Measurements from ENCODE around the gene NTN3.
"Not testable (repeated sequence)": the region's sequence is repeated elsewhere in the genome, so short reads cannot be mapped to it uniquely, and the experiment has no call there.

NTN3 gene

DNA sequence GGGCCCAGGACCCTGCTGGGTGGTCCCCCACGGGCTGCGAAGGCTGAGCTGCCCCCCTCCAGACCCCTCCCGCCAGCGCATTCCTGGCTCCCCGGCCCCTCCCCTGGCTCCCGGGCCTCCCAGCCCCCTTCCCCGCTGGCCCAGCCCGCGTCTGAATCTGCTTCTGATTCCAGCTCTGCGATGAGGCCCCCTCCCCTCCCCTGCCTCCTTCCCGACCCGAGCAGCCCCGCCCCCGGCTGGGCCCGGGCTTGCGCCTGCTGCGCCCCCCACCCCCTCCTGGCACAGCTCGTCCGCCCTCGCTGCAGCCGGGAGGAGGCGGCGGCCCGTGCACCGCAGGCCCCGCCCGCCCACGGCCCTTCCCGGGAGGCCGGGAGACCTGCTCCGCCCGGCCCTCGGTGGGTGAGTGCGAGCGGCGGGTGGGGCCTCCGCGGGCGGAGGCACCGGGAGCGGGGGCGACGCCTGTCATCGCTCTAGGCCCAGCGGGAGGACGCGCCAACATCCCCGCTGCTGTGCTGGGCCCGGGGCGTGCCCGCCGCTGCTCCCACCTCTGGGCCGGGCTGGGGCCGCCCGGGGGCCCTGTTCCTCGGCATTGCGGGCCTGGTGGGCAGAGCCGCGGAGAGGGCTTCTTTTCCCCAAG lies at the start of gene NTN3:
Gene NTN3, plus strand, starts transcription at position 282 of the 637 bp plus-strand sequence. CDS start 405 bp downstream, outside the sequence.
- no peak for DNase-seq

DNA sequence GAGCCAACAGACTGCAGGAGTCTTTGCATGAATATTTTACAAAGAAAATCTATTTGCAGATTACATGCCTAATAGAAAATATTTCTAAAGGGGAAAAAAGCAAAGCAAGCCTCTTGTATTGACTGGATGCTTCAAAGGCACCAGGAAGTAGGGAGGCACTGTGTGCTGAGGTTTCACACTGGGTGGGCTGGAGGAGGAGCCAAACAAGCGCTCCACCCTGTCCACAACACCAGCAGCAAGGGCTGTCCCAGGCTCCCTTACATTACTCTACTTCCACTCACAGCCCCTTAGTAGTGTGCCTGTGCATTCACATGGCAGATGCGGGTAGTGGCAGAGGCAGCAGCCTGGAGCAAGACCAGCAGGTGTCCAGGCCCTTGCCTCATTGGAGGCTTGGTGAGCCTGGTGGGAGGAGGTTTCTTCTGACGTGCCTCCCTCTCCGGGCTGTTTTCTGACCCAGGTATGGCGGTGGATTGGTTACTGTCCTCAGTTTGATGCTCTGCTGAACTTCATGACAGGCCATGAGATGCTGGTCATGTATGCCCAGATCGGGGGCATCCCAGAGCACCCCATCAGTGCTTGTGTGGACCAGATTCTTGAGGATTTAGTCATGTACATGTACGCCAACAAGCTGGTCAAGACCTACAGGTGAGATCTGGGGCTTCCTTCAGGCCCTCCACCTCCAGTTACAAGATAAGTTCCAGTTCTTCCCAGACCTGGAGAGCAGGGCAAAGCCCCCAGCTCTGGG lies 48.8 kb upstream of the NTN3 start:
- no peak for DNase-seq

DNA sequence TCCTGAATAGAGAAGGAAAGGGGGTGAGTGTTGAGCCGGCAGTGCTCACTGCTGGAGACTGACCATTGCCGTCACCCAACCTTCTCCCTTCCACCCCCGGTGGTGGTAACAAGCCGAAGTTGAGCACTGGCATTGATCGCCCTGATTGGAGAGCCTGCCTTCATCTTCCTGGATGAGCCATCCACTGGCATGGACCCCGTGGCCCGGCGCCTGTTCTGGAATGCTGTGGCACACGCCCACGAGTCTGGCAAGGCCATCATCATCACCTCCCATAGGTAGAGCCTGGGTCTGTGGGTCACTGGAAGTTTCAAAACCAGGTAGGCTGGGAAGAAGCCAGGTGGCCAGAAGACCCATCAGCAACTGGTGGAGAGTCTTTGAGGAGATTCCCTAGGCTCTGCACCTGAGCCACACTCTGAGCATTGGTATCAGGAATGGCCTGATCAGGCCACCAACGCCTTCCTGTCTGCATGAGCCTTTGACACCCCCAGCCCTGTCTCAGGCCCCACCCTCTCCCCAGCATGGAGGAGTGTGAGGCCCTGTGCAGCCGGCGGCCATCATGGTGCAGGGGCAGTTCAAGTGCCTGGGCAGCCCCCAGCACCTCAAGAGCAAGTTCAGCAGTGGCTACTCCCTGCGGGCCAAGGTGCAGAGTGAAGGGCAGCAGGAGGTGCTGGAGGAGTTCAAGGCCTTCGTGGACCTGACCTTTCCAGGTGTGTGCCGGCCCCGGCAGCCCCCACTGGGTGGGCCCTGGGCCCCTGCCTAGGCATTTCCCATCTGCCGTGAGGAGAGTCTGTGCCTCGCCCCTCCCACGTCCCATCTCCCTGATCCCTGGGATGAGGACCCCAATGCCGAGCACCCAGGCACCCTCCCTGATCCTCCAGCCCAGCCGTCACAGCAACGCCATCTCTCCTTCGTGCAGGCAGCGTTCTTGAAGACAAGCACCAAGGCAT lies 46.8 kb upstream of the NTN3 start:
- no peak for DNase-seq

DNA sequence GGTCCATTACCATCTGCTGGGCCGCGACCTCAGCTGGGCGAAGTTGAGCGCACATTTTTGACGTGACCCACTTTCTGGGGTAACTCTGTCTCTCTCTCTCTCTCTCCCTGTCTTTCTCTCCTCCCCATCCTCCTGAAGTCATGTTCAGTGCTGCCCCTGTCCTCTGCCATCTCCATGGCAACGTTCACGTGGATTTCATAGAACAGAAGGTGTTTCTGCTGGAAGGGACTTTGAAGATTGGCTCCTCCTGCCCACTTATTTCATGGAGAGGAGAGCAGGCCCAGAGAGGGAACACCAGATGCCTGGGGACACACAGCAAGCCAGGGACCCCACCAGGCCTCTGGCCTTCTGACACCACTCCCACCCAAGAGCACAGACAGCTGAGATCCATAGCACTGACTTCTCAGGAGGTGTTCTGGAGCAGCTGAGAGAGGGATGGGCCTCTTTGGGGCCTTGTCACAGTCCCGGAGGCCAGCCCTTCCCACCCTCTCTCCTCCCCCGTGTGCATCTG lies 46.0 kb upstream of the NTN3 start:
- no peak for DNase-seq

DNA sequence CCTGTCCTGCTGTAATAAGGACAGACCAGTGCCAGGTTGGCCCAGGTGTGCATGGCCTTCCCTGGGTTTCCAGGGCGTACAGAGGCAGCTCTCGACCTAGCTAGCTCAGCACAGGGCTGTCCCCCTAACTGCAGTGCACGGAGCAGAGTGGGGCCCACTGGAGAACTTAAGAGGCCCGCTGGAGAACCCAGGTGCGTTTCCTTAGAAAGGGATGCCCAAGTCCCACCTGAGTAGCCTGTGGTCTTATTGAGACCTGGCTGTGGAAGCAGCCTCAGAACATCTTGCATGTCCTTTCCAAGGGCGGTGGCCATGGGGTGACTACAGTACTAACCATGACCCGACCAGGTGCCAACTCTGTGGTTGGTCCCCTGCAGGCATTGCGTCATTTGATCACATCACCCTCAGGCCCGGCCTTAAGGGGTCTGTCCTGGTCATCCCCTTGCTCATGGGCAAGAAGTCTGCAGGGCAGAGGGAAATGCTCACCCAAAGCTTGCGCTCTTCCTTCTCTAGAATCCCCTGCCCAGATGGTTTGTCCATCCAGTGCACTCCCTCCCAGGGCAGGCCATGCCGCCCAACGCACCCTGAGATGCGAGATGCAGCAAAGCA lies 45.2 kb upstream of the NTN3 start:
- DNase-seq, result no peak

DNA sequence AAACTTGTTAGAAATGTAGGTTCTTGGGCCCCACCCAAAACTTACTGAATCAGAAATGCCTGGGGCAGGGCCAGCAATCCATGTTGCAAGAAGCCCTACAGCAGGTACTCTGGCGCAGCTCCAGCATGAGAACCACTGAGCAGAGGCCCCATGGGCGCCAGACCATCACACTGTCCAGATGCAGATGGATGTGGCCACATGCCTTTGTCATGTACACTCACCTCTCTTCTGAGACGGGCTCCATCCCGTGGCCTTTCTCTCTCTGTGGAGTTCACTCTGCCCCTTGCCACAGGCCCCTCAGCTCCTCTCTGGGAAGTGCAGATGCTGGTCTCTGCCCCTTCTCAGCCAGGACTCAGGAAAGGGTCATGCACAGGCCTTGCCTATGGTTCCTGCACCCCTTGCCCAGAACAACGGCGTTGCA lies 44.1 kb upstream of the NTN3 start:
- DNase-seq, result no peak

DNA sequence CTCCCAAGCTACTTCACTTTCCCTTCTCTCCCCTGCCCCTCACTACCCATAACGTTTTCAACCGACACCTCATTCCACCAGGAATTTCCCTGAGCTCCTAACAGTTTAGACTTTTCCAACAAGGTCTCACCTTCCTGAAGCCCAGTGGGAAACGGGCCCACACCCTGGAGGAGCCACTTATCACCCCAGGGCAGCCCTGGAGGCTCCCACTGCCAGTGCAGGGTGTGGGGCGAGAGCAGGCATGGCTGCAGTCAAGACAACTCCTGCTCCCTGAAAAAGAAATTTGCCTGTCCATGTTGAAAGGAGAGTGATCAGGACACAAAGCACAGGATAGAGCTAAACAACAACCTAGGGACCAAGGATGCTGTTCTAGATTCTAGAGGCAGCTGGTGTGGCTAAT lies 43.6 kb upstream of the NTN3 start:
- DNase-seq, result no peak

DNA sequence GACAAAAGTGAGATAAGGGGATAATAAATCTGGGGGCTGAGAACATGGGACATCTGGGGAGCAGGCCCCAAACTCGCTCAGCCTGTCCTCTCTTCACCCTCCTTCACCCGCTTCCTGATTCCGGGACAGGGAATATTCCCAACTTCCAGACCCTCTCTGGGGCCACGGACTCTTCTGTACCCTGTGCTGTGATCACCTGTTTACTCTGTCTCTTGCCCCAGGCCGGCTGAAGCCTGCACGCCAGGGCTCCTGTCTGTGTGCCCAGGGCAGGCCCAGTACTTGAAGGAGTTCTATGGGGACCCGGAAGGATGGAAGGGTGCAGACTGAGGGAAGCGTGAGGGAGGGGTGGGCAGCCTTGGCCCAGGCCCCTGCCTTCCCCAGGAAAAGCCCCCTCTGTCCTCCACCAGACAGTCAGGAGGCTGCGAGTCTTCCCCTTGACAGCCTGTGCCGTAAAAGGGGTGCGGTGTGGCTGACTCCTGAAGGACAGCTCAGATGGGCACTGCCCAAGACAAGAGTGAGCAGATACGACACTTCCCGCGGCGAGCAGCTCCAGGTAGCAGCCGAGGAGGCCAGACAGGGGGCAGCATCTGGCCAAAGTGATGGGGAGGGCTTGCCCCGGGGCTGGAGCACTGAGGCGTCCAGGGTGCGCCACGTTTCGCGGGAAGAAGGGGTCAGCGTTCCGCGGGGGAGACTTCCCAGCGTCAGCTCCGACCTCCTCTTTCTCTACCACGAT lies 42.9 kb upstream of the NTN3 start:
- no peak for DNase-seq

DNA sequence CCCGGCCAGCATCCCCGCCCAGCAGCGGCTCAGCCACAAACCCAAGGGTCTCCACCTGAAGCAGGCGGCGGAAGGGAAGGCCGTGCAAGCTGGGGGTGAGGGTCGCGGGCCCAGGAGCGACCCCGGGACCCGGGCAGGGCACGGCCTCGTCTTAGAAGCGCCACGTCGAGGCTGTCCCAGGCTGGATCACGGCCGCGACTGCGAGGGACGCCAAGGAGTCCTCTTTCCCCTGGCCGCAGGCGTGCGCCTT lies 42.4 kb upstream of the NTN3 start:
- no peak for DNase-seq

DNA sequence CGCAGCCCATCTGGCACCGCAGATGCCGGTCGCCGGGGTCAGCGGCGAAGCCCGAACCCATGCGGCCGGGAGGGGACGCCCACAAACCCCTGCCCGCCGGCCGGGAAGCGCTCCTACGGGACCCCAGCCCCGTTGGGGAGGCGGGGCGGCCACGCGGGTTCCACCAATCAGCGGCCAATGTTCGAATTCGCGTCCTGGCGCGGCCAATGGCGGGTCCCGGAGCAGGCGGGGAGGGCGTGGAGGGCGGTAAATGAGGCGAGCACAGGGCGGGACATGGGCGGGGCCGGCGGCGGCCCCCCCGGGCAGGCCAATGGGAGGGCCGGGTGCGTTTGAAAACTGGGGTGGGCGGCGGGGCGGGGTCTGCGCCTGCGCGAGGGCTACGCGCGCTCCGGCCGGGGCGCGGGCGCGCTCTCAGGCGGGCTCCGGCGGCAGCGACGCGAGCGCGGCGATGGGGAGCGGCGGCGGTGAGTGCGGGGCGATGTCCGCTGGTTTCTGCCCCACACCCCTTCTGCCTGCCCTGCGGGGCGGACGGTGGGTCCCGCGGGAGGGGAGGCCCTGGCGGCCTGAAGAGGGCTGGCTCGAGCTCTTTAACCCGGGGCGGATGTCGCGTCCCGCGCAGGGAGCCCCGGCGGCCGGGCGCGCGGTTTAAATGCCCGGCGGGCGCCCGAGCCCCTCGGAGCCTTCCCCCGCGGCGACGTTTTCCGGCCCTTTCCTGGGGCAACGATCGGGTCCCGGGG lies 41.9 kb upstream of the NTN3 start, which contains the start of gene CCNF:
Gene CCNF, plus strand, starts transcription at position 414 of the 737 bp plus-strand sequence. Its CDS starts 35 bp downstream, at position 449.
- DNase-seq, result peak; percentile 99

DNA sequence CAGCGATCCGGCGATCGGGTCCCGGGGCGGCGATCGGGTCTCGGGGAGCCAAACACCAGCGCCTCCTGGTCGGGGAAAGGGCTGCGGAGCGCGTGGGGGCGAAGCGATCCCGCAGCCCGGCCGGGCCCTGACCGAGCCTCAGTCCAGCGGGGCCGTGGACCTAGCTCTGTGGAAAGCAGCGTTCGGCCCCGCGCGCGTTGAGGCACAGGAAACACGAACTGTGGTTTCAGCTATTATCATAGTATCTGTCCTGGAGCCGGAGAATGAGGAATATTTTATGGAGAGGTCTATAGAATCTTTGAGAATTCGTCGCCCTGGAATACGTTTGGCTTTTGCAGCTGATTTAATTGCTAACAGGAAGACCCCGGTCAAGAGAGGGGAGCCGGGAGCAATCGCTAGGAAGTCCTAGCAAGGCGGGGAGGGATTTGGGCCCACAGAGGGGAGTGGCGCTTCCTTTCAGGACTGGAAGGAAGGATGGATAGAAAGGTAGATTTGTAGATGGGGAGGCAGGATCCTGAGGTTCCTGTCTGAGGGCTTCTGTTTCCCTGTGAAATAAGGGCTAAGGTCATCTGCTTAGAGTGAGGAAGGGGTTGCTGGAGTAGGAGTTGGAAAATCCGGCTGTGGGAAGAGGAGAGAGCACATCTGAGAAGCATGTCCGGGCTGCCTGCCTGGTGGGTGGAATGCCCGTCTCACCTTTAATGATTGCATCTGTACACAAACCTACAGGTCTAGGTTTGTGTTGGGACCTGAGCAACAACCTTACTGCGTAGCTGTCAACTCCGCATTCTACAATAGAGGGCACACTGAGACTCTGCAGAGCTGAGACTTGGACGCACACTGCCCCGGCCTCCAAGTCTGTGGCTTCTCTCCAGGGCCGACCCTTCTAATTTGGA lies 41.1 kb upstream of the NTN3 start:
- DNase-seq, result peak; percentile 55

DNA sequence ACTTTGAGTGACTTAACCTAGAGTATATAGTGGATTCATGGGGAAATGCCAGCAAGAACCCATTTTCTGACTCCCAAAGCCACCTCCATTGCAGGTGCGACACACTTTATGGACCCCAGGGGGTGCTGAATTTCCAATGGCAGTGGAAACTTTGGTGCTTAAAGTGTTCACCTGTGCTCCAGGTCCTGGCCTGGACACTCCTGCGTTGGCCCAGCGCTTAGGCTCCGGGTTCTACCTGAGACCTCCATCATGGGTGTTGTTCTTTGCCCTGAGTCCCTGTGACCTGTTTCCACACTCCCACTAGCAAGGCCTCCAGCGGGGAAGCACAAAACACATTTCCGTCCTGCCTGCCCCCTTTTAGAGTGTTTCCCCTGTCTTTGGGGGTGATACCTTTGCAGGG lies 38.8 kb upstream of the NTN3 start:
- DNase-seq, result no peak

DNA sequence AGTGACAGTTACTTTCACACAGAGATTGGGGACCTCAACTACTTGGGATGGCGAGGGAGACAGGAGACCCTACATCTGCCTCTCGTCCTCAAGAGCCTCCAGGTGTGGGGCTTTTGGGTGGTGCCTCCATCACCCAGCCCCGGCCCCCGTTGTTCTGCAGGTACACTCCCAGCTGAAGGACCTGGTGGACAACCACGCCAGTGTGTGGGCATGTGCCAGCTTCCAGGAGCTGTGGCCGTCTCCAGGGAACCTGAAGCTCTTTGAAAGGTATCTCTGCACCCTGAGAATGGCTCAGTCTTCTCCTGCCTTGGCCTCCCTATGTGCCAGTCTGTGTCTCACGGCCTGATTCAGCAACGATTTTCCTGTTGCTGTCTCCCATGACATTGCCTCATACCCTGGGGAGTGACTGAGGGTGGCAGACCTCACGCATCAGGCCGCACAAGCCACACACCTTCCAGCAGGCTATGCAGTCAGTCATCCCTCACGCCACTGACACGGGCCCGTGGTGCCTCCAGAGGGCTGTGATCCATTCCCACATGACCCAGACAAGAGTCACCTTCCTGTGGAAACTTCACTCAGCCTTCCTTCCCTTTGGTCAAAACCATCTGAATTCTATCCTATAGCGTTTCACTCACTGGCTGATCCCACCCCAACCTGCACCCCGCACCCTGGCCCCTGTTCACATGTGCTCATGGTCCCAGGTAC lies 38.1 kb upstream of the NTN3 start:
- no peak for DNase-seq

DNA sequence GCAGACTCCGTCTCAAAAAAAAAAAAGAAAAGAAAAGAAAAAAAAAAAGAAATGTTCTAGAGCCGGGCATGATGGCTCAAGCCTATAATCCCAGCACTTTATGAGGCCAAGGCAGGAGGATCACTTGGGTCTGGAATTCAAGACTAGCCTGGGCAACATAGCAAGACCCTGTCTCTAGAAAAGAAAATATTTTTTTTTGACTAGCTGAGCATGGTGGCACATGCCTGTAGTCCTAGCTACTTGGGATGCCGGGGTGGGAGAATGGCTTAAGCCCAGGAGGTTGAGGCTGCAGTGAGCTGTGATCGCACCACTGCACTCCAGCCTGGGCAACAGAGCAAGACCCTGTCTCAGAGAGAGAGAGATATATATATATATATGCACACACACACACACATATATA lies 35.9 kb upstream of the NTN3 start:
- DNase-seq, result not testable (repeated sequence)

DNA sequence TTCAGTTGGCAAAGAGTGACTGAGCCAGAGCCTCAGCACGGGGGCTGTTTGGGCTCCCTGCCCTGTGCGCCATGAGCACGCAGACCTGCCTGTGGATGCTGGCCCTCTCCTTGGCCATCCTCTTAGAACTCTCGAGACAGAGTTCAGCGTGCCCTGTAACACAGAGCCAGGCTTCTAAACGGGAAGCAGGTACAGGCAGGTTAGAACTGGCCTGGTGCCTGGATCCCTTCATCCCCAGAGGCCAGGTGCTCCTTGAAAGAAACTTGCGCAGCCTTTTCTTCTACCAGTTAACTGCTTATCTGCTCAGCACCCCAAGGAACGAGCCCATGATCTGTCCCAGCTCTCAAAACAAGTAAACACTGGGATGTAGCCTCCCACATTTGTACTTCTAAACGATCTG lies 35.0 kb upstream of the NTN3 start:
- DNase-seq, result no peak

DNA sequence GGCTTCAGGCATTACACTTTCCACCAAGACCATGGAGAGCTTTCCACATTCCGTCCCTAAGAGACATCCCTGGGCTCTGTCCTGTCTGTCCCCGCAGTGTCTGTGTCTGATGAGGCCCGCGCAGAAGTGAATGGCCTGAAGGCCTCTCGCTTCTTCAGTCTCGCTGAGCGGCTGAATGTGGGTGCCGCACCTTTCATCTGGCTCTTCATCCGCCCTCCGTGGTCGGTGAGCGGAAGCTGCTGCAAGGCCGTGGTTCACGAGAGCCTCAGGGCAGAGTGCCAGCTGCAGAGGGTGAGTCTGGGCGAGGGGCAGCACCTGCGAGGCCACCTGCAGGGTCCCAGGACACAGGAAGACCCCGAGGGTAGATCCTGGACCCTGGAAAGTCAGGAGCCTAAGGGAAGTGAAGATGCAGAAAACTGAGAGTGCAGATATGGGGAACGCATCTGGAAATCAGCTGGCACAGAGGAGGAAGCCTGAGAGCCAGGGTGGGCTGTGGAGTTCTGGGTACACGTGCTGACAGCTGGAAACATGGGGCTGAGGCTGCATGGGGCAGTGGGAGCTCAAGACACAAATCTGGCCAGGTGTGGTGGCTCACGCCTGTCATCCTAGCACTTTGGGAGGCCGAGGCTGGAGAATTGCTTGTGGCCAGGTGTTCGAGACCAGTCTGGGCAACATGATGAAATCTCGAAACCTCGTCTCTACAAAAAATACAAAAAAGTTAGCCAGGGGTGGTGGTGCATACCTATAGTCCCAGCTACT lies 33.9 kb upstream of the NTN3 start:
- no peak for DNase-seq

DNA sequence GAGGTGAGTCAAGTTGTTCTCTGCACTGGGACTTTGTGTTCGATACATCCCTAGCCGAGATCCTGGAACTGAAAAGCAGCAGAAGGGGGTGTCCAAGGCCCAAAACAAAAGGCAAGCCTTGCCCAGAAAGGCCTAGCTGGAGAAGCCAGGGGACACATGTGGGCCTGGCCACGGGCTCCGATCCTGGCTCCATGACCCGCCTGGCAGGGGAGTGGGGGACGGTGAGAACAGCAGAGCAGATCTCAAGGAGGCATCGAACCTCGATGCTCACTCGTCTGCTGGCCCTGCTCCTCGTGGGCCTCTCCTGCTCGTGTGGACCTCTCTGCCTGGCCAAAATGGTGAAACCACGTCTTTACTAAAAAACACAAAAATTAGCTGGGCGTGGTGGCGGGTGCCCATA lies 33.0 kb upstream of the NTN3 start:
- no peak for DNase-seq

DNA sequence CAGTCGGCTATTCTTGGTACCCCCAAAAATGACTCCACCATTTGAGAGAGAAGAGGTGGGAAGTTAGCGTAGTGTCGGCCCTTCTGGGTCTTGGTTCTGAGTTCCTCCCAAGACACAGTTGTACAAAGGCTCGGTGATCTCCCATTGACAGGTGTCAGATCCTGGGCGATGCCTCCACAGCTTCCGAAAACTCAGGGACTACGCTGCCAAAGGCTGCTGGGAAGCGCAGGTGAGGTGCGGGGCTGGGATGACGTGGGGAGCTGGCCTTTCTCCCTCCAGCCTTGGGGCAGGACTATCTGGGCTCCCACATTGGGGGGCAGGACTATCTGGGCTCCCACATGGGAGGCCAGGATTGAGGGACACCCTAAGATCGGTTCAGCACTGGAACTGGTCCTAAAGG lies 31.5 kb upstream of the NTN3 start:
- no peak for DNase-seq
